SU-DHL-6 (cell line): ENCODE results near the gene CCDC82.

Experiments used
- H2AFZ ChIP-seq: fragments of 200-600 bp; sonication (generic); 2 replicates; pipeline ENCODE4 v1.6.1; 2014; ENCODE audit warnings: low read depth, mild to moderate bottlenecking, moderate library complexity, mixed read lengths, antibody characterized with exemption, low read length; ENCODE audit not compliant: severe bottlenecking
- H3F3A ChIP-seq: fragments of 200-600 bp; shearing (Covaris generic); 2 replicates; pipeline ENCODE4 v1.6.0; 2016; ENCODE audit warnings: antibody characterized with exemption, mild to moderate bottlenecking; ENCODE audit not compliant: insufficient read depth
- H3K27ac ChIP-seq: fragments of 200-600 bp; sonication (generic); 2 replicates; pipeline ENCODE4 v1.5.1; 2016; ENCODE audit warnings: low read depth, mild to moderate bottlenecking, low read length, moderate library complexity, mixed read lengths
- H3K27me3 ChIP-seq: fragments of 200-600 bp; sonication (generic), shearing (Covaris generic); 2 replicates; pipeline ENCODE4 v1.6.0; 2014; ENCODE audit warnings: mild to moderate bottlenecking, low read length
- H3K36me3 ChIP-seq: fragments of 200-600 bp; sonication (generic); 2 replicates; pipeline ENCODE4 v1.6.1; 2014; ENCODE audit warnings: mild to moderate bottlenecking, low read length, mixed read lengths
- H3K4me2 ChIP-seq: fragments of 300-600, 200-600 bp; shearing (Covaris generic), sonication (generic); 2 replicates; pipeline ENCODE4 v1.6.0; 2014; ENCODE audit warnings: low read length, low read depth, mild to moderate bottlenecking; ENCODE audit not compliant: poor library complexity, severe bottlenecking
- H3K4me3 ChIP-seq: fragments of 200-600 bp; sonication (generic); 2 replicates; pipeline ENCODE4 v1.5.1; 2014; ENCODE audit warnings: antibody characterized with exemption, low read length, mild to moderate bottlenecking, mixed read lengths; ENCODE audit not compliant: insufficient read depth, poor library complexity, severe bottlenecking
- H3K79me2 ChIP-seq: fragments of 200-600 bp; sonication (generic); 2 replicates; pipeline ENCODE4 v1.6.1; 2014; ENCODE audit warnings: mild to moderate bottlenecking, low read length, moderate library complexity; ENCODE audit not compliant: insufficient read depth
- H3K9ac ChIP-seq: fragments of 200-600 bp; sonication (generic); 2 replicates; pipeline ENCODE4 v1.7.0; 2014; ENCODE audit warnings: mild to moderate bottlenecking, low read length
- H3K9me2 ChIP-seq: fragments of 200-600 bp; sonication (generic); replicated peaks from 2 replicates; pipeline ENCODE4 v1.6.1; 2014; ENCODE audit warnings: low read length; ENCODE audit not compliant: insufficient read depth
- H3K9me3 ChIP-seq: fragments of 200-600 bp; sonication (generic); 2 replicates; pipeline ENCODE4 v1.6.1; 2014; ENCODE audit warnings: low read length, mixed read lengths; ENCODE audit not compliant: insufficient read depth
- H4K20me1 ChIP-seq: fragments of 200-600 bp; sonication (generic); 2 replicates; pipeline ENCODE4 v1.6.1; 2014; ENCODE audit warnings: low read depth, mild to moderate bottlenecking, antibody characterized with exemption, low read length, moderate library complexity, mixed read lengths
- CTCF ChIP-seq: fragments of 200-600 bp; sonication (generic); IDR thresholded peaks from one replicate; pipeline ENCODE4 v1.5.1; 2017; ENCODE audit warnings: antibody characterized with exemption, mild to moderate bottlenecking, low read length, moderate library complexity; ENCODE audit not compliant: insufficient read depth, poor library complexity, severe bottlenecking
- EZH2phosphoT487 ChIP-seq: fragments of 200-600 bp; sonication (generic), shearing (Covaris generic); conservative IDR thresholded peaks from 2 replicates; pipeline ENCODE4 v1.6.1; 2018; ENCODE audit warnings: mild to moderate bottlenecking, antibody characterized with exemption, low read length, moderate library complexity, mixed read lengths

The CCDC82 gene

GRCh38 chr11:96324912-96325311, 64.8 kb downstream of the CCDC82 start:
- Histone ChIP-seq H3K27ac (no peak overlapping the region), H3K79me2 (no peaks in the 10 kb centered on the region), H2AFZ (no peak overlapping the region), H3K9me2 (no peaks in the 10 kb centered on the region), H3K27me3 (no peaks in the 10 kb centered on the region), H3F3A (no peaks in the 10 kb centered on the region), H4K20me1 (no peaks in the 10 kb centered on the region), H3K4me3 (no peak overlapping the region), H3K4me2 (no peak overlapping the region), H3K36me3 (no peaks in the 10 kb centered on the region), H3K9ac (no peak overlapping the region), H3K9me3 (no peaks in the 10 kb centered on the region)
- no peak for TF ChIP-seq EZH2phosphoT487
- no peak for TF ChIP-seq CTCF

GRCh38 chr11:96323642-96323985, 66.1 kb downstream of the CCDC82 start:
- no peak overlapping the region for H3K4me3 ChIP-seq
- no peaks in the 10 kb centered on the region for H3F3A ChIP-seq
- H3K9me2 ChIP-seq: no peaks in the 10 kb centered on the region
- H3K4me2 ChIP-seq: no peak overlapping the region
- TF ChIP-seq CTCF (no peak), EZH2phosphoT487 (no peak)
- H3K27me3 ChIP-seq: no peaks in the 10 kb centered on the region
- no peak overlapping the region for H2AFZ ChIP-seq
- H3K9ac ChIP-seq: no peak overlapping the region
- no peaks in the 10 kb centered on the region for H3K9me3 ChIP-seq
- no peaks in the 10 kb centered on the region for H3K36me3 ChIP-seq
- no peak overlapping the region for H3K27ac ChIP-seq
- no peaks in the 10 kb centered on the region for H4K20me1 ChIP-seq
- no peaks in the 10 kb centered on the region for H3K79me2 ChIP-seq

GRCh38 chr11:96322775-96323641, 66.7 kb downstream of the CCDC82 start:
- TF ChIP-seq CTCF: no peak
- no peak for TF ChIP-seq EZH2phosphoT487
- Histone ChIP-seq H3F3A (no peaks in the 10 kb centered on the region), H3K9me2 (no peaks in the 10 kb centered on the region), H4K20me1 (no peaks in the 10 kb centered on the region), H3K36me3 (no peaks in the 10 kb centered on the region), H3K9ac (no peak overlapping the region), H3K27ac (no peak overlapping the region), H3K4me2 (no peak overlapping the region), H3K79me2 (no peaks in the 10 kb centered on the region), H3K9me3 (no peaks in the 10 kb centered on the region), H2AFZ (no peak overlapping the region), H3K27me3 (no peaks in the 10 kb centered on the region), H3K4me3 (no peak overlapping the region)
